Endothelial cell of umbilical vein (primary cell): ENCODE data around the gene CALML5. TPM values are rescaled to one million over a fixed set of nuclear protein-coding genes. Genes with fewer than 3 reads are reported as not detected.

Experiments used
- BruUV-seq: library from RNA; stranded (reverse); fragments of 400-500 nt; replicated peaks from 2 replicates; lab custom pipeline; 2021; lab: Mats Ljungman, UMichigan
- CTCF ChIA-PET: fragments of 300-600, 350-600 bp; sonication (Branson Sonifier 250); formaldehyde crosslinking; loops from one replicate; lab custom pipeline; 2021; ENCODE audit warnings: antibody characterized with exemption, inconsistent platforms; lab: Charles Lee
- POLR2A ChIA-PET: fragments of 300-600, 350-600 bp; sonication (Branson Sonifier 250); formaldehyde crosslinking; loops from one replicate; lab custom pipeline; 2021; ENCODE audit warnings: antibody characterized with exemption, inconsistent platforms; lab: Charles Lee
- DNase-seq: peaks from one replicate; pipeline ENCODE4 v3.0.0-alpha.2; 2011; ENCODE audit warnings: low read depth, low spot score
- FAIRE-seq: peaks from 2 replicates; lab custom pipeline; 2011; peaks lifted over from hg19 to GRCh38; lab: Jason Lieb, UNC
- H2AFZ ChIP-seq: 2 replicates; pipeline ENCODE4 v1.6.0; 2012; ENCODE audit warnings: low read depth, low read length, control low read depth, inconsistent platforms
- H3K27ac ChIP-seq: 2 replicates; pipeline ENCODE4 v1.5.1; 2011; ENCODE audit warnings: low read depth, mild to moderate bottlenecking, control low read depth, low read length, moderate library complexity; ENCODE audit not compliant: insufficient read depth
- H3K27me3 ChIP-seq, 2 experiments: 2 replicates each; pipeline versions ENCODE4 v1.6.0 to v1.6.1; 2011; ENCODE audit warnings: low read length in 2 of 2, mixed read lengths in 1 of 2; ENCODE audit not compliant: control insufficient read depth in 2 of 2, insufficient read depth in 2 of 2
- H3K36me3 ChIP-seq, 2 experiments: 2 replicates in 1 of 2; 3 replicates in 1 of 2; pipeline ENCODE4 v1.5.1; 2011; ENCODE audit warnings: low read length in 2 of 2, mild to moderate bottlenecking in 1 of 2, moderate library complexity in 1 of 2; ENCODE audit not compliant: control insufficient read depth in 2 of 2, insufficient read depth in 2 of 2; ENCODE audit errors: extremely low read depth in 1 of 2
- H3K4me1 ChIP-seq: 3 replicates; pipeline ENCODE4 v1.5.1; 2011; ENCODE audit warnings: mild to moderate bottlenecking, low read length; ENCODE audit not compliant: control insufficient read depth, insufficient read depth; ENCODE audit errors: extremely low read depth
- H3K4me2 ChIP-seq: 2 replicates; pipeline ENCODE4 v1.6.1; 2011; ENCODE audit warnings: low read length, control low read depth, mixed read lengths; ENCODE audit not compliant: insufficient read depth
- H3K4me3 ChIP-seq, 3 experiments: fragments of 200-600 bp in 1 of 3; sonication (generic), shearing (Covaris generic) in 1 of 3; replicated peaks in 1 of 3; 2 replicates each; pipeline ENCODE4 v1.5.1; 2011 to 2016; ENCODE audit warnings: control low read depth in 3 of 3, low read length in 3 of 3, mild to moderate bottlenecking in 2 of 3, inconsistent platforms in 1 of 3, low read depth in 1 of 3, moderate library complexity in 1 of 3; ENCODE audit not compliant: insufficient read depth in 1 of 3
- H3K79me2 ChIP-seq: 2 replicates; pipeline ENCODE4 v1.6.0; 2012; ENCODE audit warnings: low read length, inconsistent platforms; ENCODE audit not compliant: control insufficient read depth, insufficient read depth
- H3K9ac ChIP-seq: replicated peaks from 2 replicates; pipeline ENCODE3; 2011; ENCODE audit warnings: low read length, control low read depth; ENCODE audit not compliant: insufficient read depth; ENCODE audit errors: extremely low read depth
- H3K9me1 ChIP-seq: replicated peaks from 3 replicates; pipeline ENCODE4 v1.6.0; 2011; ENCODE audit warnings: mild to moderate bottlenecking, low read length; ENCODE audit not compliant: control insufficient read depth, insufficient read depth; ENCODE audit errors: extremely low read depth
- H3K9me3 ChIP-seq: replicated peaks from 2 replicates; pipeline ENCODE4 v1.5.1; 2012; ENCODE audit warnings: low read length, inconsistent platforms; ENCODE audit not compliant: control insufficient read depth, insufficient read depth
- H4K20me1 ChIP-seq: replicated peaks from 2 replicates; pipeline ENCODE3; 2011; ENCODE audit warnings: mild to moderate bottlenecking, low read length; ENCODE audit not compliant: control insufficient read depth, insufficient read depth; ENCODE audit errors: extremely low read depth
- EZH2 ChIP-seq: IDR thresholded peaks from 2 replicates; pipeline ENCODE4 v1.6.1; 2012; ENCODE audit warnings: borderline replicate concordance, low read depth, mild to moderate bottlenecking, moderate library complexity, low read length, inconsistent platforms; ENCODE audit not compliant: severe bottlenecking
- FOS ChIP-seq: IDR thresholded peaks from 2 replicates; pipeline ENCODE4 v1.6.1; 2011; ENCODE audit warnings: mild to moderate bottlenecking, low read length, moderate library complexity, borderline replicate concordance; ENCODE audit not compliant: insufficient read depth
- GATA2 ChIP-seq: IDR thresholded peaks from 2 replicates; pipeline ENCODE4 v1.7.0; 2011; ENCODE audit warnings: low read depth, mild to moderate bottlenecking, moderate library complexity, mixed read lengths, low read length; ENCODE audit not compliant: insufficient read length, insufficient read depth
- JUN ChIP-seq: IDR thresholded peaks from 2 replicates; pipeline ENCODE4 v1.6.1; 2011; ENCODE audit warnings: borderline replicate concordance, low read depth; ENCODE audit not compliant: insufficient read length, insufficient read depth
- MYC ChIP-seq: IDR thresholded peaks from one replicate; pipeline ENCODE4 v1.6.1; 2011; ENCODE audit warnings: mild to moderate bottlenecking, low read depth, low read length
- POLR2A ChIP-seq: IDR thresholded peaks from 2 replicates; pipeline ENCODE4 v1.6.1; 2012; ENCODE audit warnings: low read depth, mild to moderate bottlenecking, control low read depth, low read length
- POLR2AphosphoS5 ChIP-seq: IDR thresholded peaks from 2 replicates; pipeline ENCODE4 v1.6.1; 2012; ENCODE audit warnings: low read depth, mild to moderate bottlenecking, control low read depth, low read length, moderate library complexity; ENCODE audit not compliant: insufficient read depth
- dilution Hi-C: fragments of 300-500 bp; cut with MboI; formaldehyde crosslinking; loops from one replicate; pipeline ENCODE4 v1.15.0; 2019; ENCODE audit warnings: low sequenced_read_pairs; ENCODE audit not compliant: extremely low pct_ligation_motif_present
- intact Hi-C: fragments of 100-400 bp; cut with micrococcal nuclease; formaldehyde crosslinking; loops from one replicate; pipeline ENCODE4 v1.10.0; 2022
- polyA plus RNA-seq, 4 experiments: library from polyadenylated mRNA; depleted of rRNA in 3 of 4; stranded (reverse) in 3 of 4; unstranded in 1 of 4; fragments of >200 nt; gene quantifications; 2 replicates each; pipeline versions ENCODE4 v1.2.1 to v1.2.3, GENCODE V29; 2011 to 2012; ENCODE audit warnings: missing spikeins in 1 of 4
- total RNA-seq: library from RNA; stranded (reverse); gene quantifications from 2 replicates; pipeline ENCODE4 v1.2.3, GENCODE V29; 2021
- TF ChIP-seq, protein P1 (sequence below): IDR thresholded peaks from 2 replicates; pipeline ENCODE4 v1.6.1; 2011; ENCODE audit not compliant: insufficient read depth, insufficient read length
- TF ChIP-seq, protein P2 (sequence below), 2 donors: IDR thresholded peaks; 1 replicate in 1 of 2; 2 replicates in 1 of 2; pipeline ENCODE4 v1.5.1; 2011; ENCODE audit warnings: low read length in 2 of 2, mild to moderate bottlenecking in 2 of 2, moderate library complexity in 2 of 2, control low read depth in 1 of 2, inconsistent platforms in 1 of 2, low read depth in 1 of 2; ENCODE audit not compliant: insufficient read depth in 1 of 2; ENCODE audit errors: extremely low read depth in 1 of 2

The CALML5 gene
- total and polyA plus RNA-seq, 2 donors (not counting 3 experiments of a cell fraction or from before 2014, with no cell fraction given), result not detected

DNA sequence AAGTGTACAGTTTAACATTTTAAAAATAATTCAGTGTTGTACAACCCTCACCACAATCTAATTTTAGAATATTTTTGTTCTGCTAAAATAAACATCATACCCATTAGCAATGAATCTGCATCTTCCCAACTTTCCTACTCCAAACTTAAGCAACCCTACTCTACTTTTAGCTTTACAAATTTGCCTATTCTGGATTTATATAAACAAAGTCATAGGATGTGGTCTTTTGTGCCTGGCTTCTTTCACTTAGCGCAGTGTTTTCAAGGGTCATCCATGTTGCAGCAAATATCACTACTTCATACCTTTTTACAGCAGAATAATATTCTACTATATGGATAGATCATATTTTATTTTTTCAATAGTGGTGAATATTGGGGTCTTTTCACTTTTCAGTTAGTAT lies 44.3 kb upstream of the CALML5 start:
- Histone ChIP-seq H4K20me1 (no peaks in the 10 kb centered on the region), H3K9ac (no peak overlapping the region), H3K27ac (no peak overlapping the region), H3K4me1 (peaks cover 35% of the 10 kb centered on the region), H3K79me2 (no peaks in the 10 kb centered on the region), H3K9me1 (no peaks in the 10 kb centered on the region), H2AFZ (no peak overlapping the region), H3K9me3 (no peaks in the 10 kb centered on the region), H3K4me2 (no peak overlapping the region), H3K27me3 (no peaks in the 10 kb centered on the region), H3K4me3 (no peak overlapping the region), H3K36me3 (no peaks in the 10 kb centered on the region)
- FAIRE-seq, result no peak
- intact Hi-C loops (no loop called here), dilution Hi-C loops (no loop called here)
- TF ChIP-seq, protein P1, sequence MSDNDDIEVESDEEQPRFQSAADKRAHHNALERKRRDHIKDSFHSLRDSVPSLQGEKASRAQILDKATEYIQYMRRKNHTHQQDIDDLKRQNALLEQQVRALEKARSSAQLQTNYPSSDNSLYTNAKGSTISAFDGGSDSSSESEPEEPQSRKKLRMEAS, result no peak
- TF ChIP-seq FOS (no peak), POLR2A (no peak), JUN (no peak)
- DNase-seq, result no peak
- no TSS peak for BruUV-seq
- ChIA-PET POLR2A (no interaction called here), CTCF (interaction anchor here (0.5 kb wide), 1 partner anchor 37 kb away, joined by 3 read pairs; no protein-coding TSS in a partner anchor)

DNA sequence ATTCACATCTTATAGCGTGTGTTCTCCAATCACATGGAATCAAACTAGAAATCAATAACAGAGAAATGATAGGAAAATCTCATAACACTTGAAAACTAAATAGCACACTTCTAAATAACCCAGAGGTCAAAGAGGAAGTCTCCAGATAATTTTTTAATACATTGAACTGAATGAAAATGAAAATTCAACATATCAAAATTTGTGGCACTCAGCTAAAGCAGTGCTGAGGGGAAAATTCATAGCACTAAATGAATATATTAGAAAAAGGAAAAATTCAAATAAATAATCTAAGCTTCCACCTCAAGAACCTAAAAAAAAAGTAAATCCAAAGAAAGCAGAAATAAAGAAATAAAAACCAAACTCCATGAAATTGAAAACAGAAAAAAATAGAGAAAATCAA lies 42.7 kb upstream of the CALML5 start:
- no peak overlapping the region for H3K9ac ChIP-seq

More for the DNA sequence above, 42.7 kb upstream of the CALML5 start:
- TF ChIP-seq POLR2A, result no peak
- TF ChIP-seq MYC, result no peak
- no peak for TF ChIP-seq EZH2
- TF ChIP-seq, protein P2, sequence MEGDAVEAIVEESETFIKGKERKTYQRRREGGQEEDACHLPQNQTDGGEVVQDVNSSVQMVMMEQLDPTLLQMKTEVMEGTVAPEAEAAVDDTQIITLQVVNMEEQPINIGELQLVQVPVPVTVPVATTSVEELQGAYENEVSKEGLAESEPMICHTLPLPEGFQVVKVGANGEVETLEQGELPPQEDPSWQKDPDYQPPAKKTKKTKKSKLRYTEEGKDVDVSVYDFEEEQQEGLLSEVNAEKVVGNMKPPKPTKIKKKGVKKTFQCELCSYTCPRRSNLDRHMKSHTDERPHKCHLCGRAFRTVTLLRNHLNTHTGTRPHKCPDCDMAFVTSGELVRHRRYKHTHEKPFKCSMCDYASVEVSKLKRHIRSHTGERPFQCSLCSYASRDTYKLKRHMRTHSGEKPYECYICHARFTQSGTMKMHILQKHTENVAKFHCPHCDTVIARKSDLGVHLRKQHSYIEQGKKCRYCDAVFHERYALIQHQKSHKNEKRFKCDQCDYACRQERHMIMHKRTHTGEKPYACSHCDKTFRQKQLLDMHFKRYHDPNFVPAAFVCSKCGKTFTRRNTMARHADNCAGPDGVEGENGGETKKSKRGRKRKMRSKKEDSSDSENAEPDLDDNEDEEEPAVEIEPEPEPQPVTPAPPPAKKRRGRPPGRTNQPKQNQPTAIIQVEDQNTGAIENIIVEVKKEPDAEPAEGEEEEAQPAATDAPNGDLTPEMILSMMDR (IDR thresholded peaks at IDR 0.05; ENCODE audit: extremely low read depth in 1 of 2, insufficient read depth in 1 of 2, low read depth in 1 of 2, low read length in 2 of 2), result no peak
- TF ChIP-seq FOS, result no peak
- no peak for TF ChIP-seq POLR2AphosphoS5
- TF ChIP-seq, protein P1, result no peak
- TF ChIP-seq JUN, result no peak
- no peak for TF ChIP-seq GATA2
- Histone ChIP-seq H2AFZ (no peak overlapping the region), H3K9me1 (no peaks in the 10 kb centered on the region), H3K4me2 (no peak overlapping the region), H3K27me3 (no peaks in the 10 kb centered on the region), H3K36me3 (no peaks in the 10 kb centered on the region), H3K4me3 (no peak overlapping the region), H4K20me1 (no peaks in the 10 kb centered on the region), H3K79me2 (no peaks in the 10 kb centered on the region), H3K27ac (no peak overlapping the region), H3K9me3 (no peaks in the 10 kb centered on the region), H3K4me1 (peaks cover 23% of the 10 kb centered on the region)
- dilution Hi-C loops (no loop called here), intact Hi-C loops (no loop called here)
- FAIRE-seq (no peak), DNase-seq (no peak)
- BruUV-seq, result no TSS peak
- ChIA-PET CTCF (no interaction called here), POLR2A (no interaction called here)
